H1 (cell line): ENCODE measurements around the gene MAP3K14. TPM values are rescaled to one million over a fixed set of nuclear protein-coding genes. Genes with fewer than 3 reads are reported as not detected.

ENCODE experiments used
- BCL11A ChIP-seq, 2 experiments: IDR thresholded peaks; one replicate each; pipeline ENCODE4 v1.6.1; 2011; ENCODE audit warnings: low read depth in 2 of 2, low read length in 2 of 2, mild to moderate bottlenecking in 2 of 2
- BRCA1 ChIP-seq: IDR thresholded peaks from 2 replicates; pipeline ENCODE4 v1.6.1; 2012; ENCODE audit warnings: low read depth, low read length, improper control_type of control experiment
- CEBPB ChIP-seq: IDR thresholded peaks from 2 replicates; pipeline ENCODE4 v1.6.1; 2012; ENCODE audit warnings: low read depth, low read length
- CTCF ChIP-seq, 3 experiments: IDR thresholded peaks; 1 replicate in 2 of 3; 2 replicates in 1 of 3; pipeline versions ENCODE4 v1.5.1 to v1.6.1; 2011; ENCODE audit warnings: low read length in 3 of 3, mild to moderate bottlenecking in 3 of 3, inconsistent platforms in 2 of 3, low read depth in 1 of 3, moderate library complexity in 1 of 3; ENCODE audit not compliant: insufficient read depth in 1 of 3; ENCODE audit errors: control extremely low read depth in 1 of 3
- EP300 ChIP-seq, 2 experiments: IDR thresholded peaks; 1 replicate in 1 of 2; 2 replicates in 1 of 2; pipeline ENCODE4 v1.6.1; 2011 to 2012; ENCODE audit warnings: low read depth in 2 of 2, low read length in 2 of 2, mild to moderate bottlenecking in 2 of 2, borderline replicate concordance in 1 of 2, inconsistent platforms in 1 of 2, moderate library complexity in 1 of 2
- EZH2 ChIP-seq: fragments of 200-600 bp; sonication (generic); IDR thresholded peaks from 2 replicates; pipeline ENCODE4 v1.7.1; 2012; ENCODE audit warnings: low read depth, mild to moderate bottlenecking, moderate library complexity, low read length, inconsistent platforms; ENCODE audit not compliant: severe bottlenecking
- FOSL1 ChIP-seq: IDR thresholded peaks from 2 replicates; pipeline ENCODE4 v1.6.1; 2011; ENCODE audit warnings: mild to moderate bottlenecking, low read depth, low read length, moderate library complexity; ENCODE audit not compliant: insufficient read depth
- GTF2F1 ChIP-seq: IDR thresholded peaks from 2 replicates; pipeline ENCODE4 v1.6.1; 2012; ENCODE audit warnings: low read depth, low read length, improper control_type of control experiment, borderline replicate concordance
- JUN ChIP-seq: IDR thresholded peaks from 2 replicates; pipeline ENCODE4 v1.6.1; 2011; ENCODE audit warnings: low read depth, mild to moderate bottlenecking, improper control_type of control experiment, low read length
- KDM5A ChIP-seq: fragments of 200-600 bp; IDR thresholded peaks from 2 replicates; pipeline ENCODE4 v1.7.1; 2012; ENCODE audit warnings: mild to moderate bottlenecking, low read length, inconsistent platforms, mixed read lengths
- NANOG ChIP-seq: IDR thresholded peaks from 2 replicates; pipeline ENCODE4 v1.6.1; 2011; ENCODE audit warnings: low read length, low read depth, mild to moderate bottlenecking, inconsistent platforms; ENCODE audit not compliant: insufficient read depth, poor library complexity, severe bottlenecking
- PHF8 ChIP-seq: fragments of 200-600 bp; sonication (generic); conservative IDR thresholded peaks from 2 replicates; pipeline ENCODE4 v1.7.1; 2012; ENCODE audit warnings: low read depth, mild to moderate bottlenecking, inconsistent platforms, low read length, moderate library complexity
- POLR2AphosphoS5 ChIP-seq: IDR thresholded peaks from 2 replicates; pipeline ENCODE4 v1.6.1; 2011; ENCODE audit warnings: low read depth, low read length
- POU5F1 ChIP-seq: IDR thresholded peaks from 2 replicates; pipeline ENCODE4 v1.6.1; 2011; ENCODE audit warnings: low read depth, mild to moderate bottlenecking, low read length, moderate library complexity
- RAD21 ChIP-seq, 2 experiments: IDR thresholded peaks in 1 of 2; conservative IDR thresholded peaks in 1 of 2; 2 replicates each; pipeline ENCODE4 v1.6.1; 2011; ENCODE audit warnings: low read depth in 2 of 2, low read length in 2 of 2, improper control_type of control experiment in 1 of 2, inconsistent platforms in 1 of 2, mild to moderate bottlenecking in 1 of 2, moderate library complexity in 1 of 2
- RBBP5 ChIP-seq: IDR thresholded peaks from 2 replicates; pipeline ENCODE4 v1.7.1; 2012; ENCODE audit warnings: low read depth, mild to moderate bottlenecking, inconsistent platforms, low read length, moderate library complexity, borderline replicate concordance
- SAP30 ChIP-seq: fragments of 300-600 bp; sonication (generic); IDR thresholded peaks from 2 replicates; pipeline ENCODE4 v1.7.1; 2012; ENCODE audit warnings: low read length, moderate library complexity, mild to moderate bottlenecking, inconsistent platforms; ENCODE audit not compliant: insufficient read depth, insufficient replicate concordance
- SP2 ChIP-seq: IDR thresholded peaks from 2 replicates; pipeline ENCODE4 v1.6.1; 2012; ENCODE audit warnings: mild to moderate bottlenecking, low read length, inconsistent platforms
- TAF1 ChIP-seq: IDR thresholded peaks from 2 replicates; pipeline ENCODE4 v1.6.1; 2011; ENCODE audit warnings: mild to moderate bottlenecking, low read depth, low read length
- TAF7 ChIP-seq: optimal IDR thresholded peaks from 2 replicates; pipeline ENCODE3; 2011; ENCODE audit warnings: low read depth, mild to moderate bottlenecking, inconsistent platforms, low read length, moderate library complexity, borderline replicate concordance
- ZNF274 ChIP-seq: IDR thresholded peaks from 2 replicates; pipeline ENCODE4 v1.7.0; 2012; ENCODE audit warnings: low read length, borderline replicate concordance; ENCODE audit errors: extremely low read depth
- polyA plus RNA-seq, 7 experiments: library from polyadenylated mRNA; depleted of rRNA in 3 of 7; stranded (reverse) in 5 of 7; unstranded in 2 of 7; fragments of >200 nt in 5 of 7; fragments of 200-250 nt in 2 of 7; gene quantifications; 1 replicate in 5 of 7; 2 replicates in 1 of 7; 4 replicates in 1 of 7; pipeline versions ENCODE4 v1.2.1 to v1.2.3, GENCODE V29; 2011 to 2013; ENCODE audit warnings: missing spikeins in 2 of 7, mixed read lengths in 2 of 7
- total RNA-seq: library from RNA; stranded (reverse); fragmentation: NEBNext Ultra II Directional; extraction: Animal tissue kit (Norgen Biotek cat#: 25700); gene quantifications from 2 replicates; pipeline ENCODE4 v1.2.1, GENCODE V29; 2021

The MAP3K14 gene
- total and polyA plus RNA-seq, 2 of the 8 experiments (the other 6 are each of a cell fraction or from before 2014, with no cell fraction given): 5.2 to 6.1 TPM

DNA sequence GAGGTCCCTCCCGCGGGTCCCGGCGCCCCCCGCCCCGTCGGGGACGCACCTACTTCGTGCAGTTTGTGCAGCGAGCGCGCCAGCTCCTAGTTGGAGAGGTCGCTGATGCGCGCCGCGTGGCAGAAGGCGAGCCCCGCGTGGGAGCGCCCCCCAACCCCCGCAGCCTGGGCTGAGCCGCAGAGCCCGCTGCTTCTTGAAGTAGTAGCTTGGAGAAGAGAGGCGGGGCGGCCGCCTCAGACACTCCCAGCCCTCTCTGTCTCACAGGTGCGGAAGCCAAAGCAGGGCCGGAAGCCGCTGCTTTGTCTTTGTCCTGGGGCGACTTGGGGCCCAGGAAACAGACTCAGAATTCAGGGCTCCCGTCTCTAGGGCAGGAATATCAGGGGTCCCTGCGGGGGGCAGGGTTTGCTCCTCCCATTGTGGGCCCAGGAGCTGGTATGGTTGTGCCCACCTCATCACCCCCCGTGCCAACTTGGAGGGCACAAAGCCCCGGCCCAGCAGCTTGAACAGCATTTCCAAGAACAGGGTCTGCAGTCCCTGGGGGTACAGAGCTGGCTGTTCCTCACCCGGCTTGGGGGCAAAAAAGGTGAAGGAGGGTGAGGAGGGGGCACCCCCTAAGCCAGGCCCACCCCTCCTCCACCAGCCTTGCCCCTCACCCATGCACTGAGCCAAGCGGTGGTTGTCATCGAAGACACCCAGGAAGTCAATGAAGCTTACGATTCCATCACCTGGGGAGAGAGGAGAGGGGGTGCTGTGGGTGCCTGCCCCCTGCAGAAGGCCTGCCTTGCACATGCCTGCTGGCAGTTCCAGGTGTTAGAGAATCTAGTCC lies 68.5 kb downstream of the MAP3K14 start (continued):
- no peak for TF ChIP-seq CTCF (IDR thresholded peaks at IDR 0.05; ENCODE audit: control extremely low read depth in 1 of 3, insufficient read depth in 1 of 3, low read depth in 1 of 3, low read length in 3 of 3)
- no peak for TF ChIP-seq ZNF274
- TF ChIP-seq TAF7: no peak
- peak; percentile 71; the same call in 1 of the 2 replicates for TF ChIP-seq PHF8
- TF ChIP-seq POU5F1: no peak
- no peak for TF ChIP-seq BCL11A (IDR thresholded peaks at IDR 0.05; ENCODE audit: low read depth in 2 of 2, low read length in 2 of 2)
- TF ChIP-seq JUN: no peak
- no peak for TF ChIP-seq GTF2F1
- TF ChIP-seq POLR2AphosphoS5: 0 out of 2 replicates have a peak, but pooled peaks have one; percentile 23
- no peak for TF ChIP-seq NANOG
- TF ChIP-seq CEBPB: no peak
- no peak for TF ChIP-seq BRCA1
- TF ChIP-seq EZH2: no peak
- no peak for TF ChIP-seq EP300 (IDR thresholded peaks at IDR 0.05; ENCODE audit: borderline replicate concordance in 1 of 2, low read depth in 2 of 2, low read length in 2 of 2)
- no peak for TF ChIP-seq SP2
- TF ChIP-seq KDM5A: no peak
- no peak for TF ChIP-seq TAF1
- TF ChIP-seq FOSL1: no peak
- peak; percentile 45 for TF ChIP-seq SAP30
- TF ChIP-seq RAD21 (IDR thresholded peaks at IDR 0.05 in 1 of 2, conservative IDR thresholded peaks at IDR 0.05 in 1 of 2; ENCODE audit: low read depth in 2 of 2, low read length in 2 of 2): no peak
- no peak for TF ChIP-seq RBBP5
